Hepatocyte (in vitro differentiated cells): ENCODE results near the gene ZGPAT.

Experiments
- CTCF ChIP-seq: fragments of 200-600 bp; sonication (generic); IDR thresholded peaks from 2 replicates; pipeline ENCODE4 v1.5.1; 2016; ENCODE audit warnings: antibody characterized with exemption, mild to moderate bottlenecking; ENCODE audit not compliant: poor library complexity
- EZH2 ChIP-seq: fragments of 200-600 bp; sonication (generic); IDR thresholded peaks from 2 replicates; pipeline ENCODE4 v1.6.1; 2016; ENCODE audit warnings: antibody characterized with exemption, mild to moderate bottlenecking, borderline replicate concordance
- EZH2phosphoT487 ChIP-seq: fragments of 200-600 bp; sonication (generic); IDR thresholded peaks from one replicate; pipeline ENCODE4 v1.6.1; 2018; ENCODE audit warnings: antibody characterized with exemption, mild to moderate bottlenecking, low read depth, moderate library complexity; ENCODE audit not compliant: unreplicated experiment, severe bottlenecking

GRCh38 chr20:63690003-63690897, 17.6 kb upstream of the ZGPAT start:
- no peak for TF ChIP-seq CTCF
- no peak for TF ChIP-seq EZH2
- TF ChIP-seq EZH2phosphoT487 = no peak
